GM23338 (cell line): ENCODE measurements around the gene ATP6V0A4. TPM values are rescaled to one million over a fixed set of nuclear protein-coding genes. Genes with fewer than 3 reads are reported as not detected.

Experiments
- ATAC-seq: fragments of 200-7000 bp; cut with Tn5 transposase; 3 replicates; pipeline ENCODE4 v1.9.1; 2020
- DNase-seq: peaks from one replicate; pipeline ENCODE4 v3.0.0-alpha.2; 2015; ENCODE audit warnings: low spot score
- H2AFZ ChIP-seq: fragments of 200-600 bp; sonication (generic); 2 replicates; pipeline ENCODE4 v1.8.0; 2016; ENCODE audit warnings: antibody characterized with exemption, mild to moderate bottlenecking, moderate library complexity
- H3F3A ChIP-seq: fragments of 200-600 bp; sonication (generic); replicated peaks from 2 replicates; pipeline ENCODE4 v1.8.0; 2017; ENCODE audit warnings: antibody characterized with exemption, mixed run types, low read depth
- H3K27ac ChIP-seq: fragments of 200-600 bp; sonication (generic); 2 replicates; pipeline ENCODE4 v1.6.1; 2016; ENCODE audit warnings: low read depth
- H3K27me3 ChIP-seq: fragments of 200-600 bp; sonication (generic); 2 replicates; pipeline ENCODE4 v1.8.0; 2016; ENCODE audit warnings: mild to moderate bottlenecking, mixed run types, moderate library complexity; ENCODE audit not compliant: insufficient read depth
- H3K36me3 ChIP-seq: fragments of 200-600 bp; sonication (generic); 2 replicates; pipeline ENCODE4 v1.8.0; 2016; ENCODE audit warnings: mild to moderate bottlenecking; ENCODE audit not compliant: insufficient read depth
- H3K4me1 ChIP-seq: fragments of 200-600 bp; sonication (generic); 2 replicates; pipeline ENCODE4 v1.8.0; 2016; ENCODE audit warnings: mild to moderate bottlenecking, moderate library complexity; ENCODE audit not compliant: insufficient read depth
- H3K4me2 ChIP-seq: fragments of 200-600 bp; sonication (generic); 2 replicates; pipeline ENCODE4 v1.7.1; 2017; ENCODE audit warnings: mixed run types
- H3K4me3 ChIP-seq: fragments of 200-600 bp; sonication (generic); 2 replicates; pipeline ENCODE4 v1.6.1; 2016; ENCODE audit warnings: mixed run types
- H3K79me2 ChIP-seq: fragments of 200-600 bp; sonication (generic); replicated peaks from 2 replicates; pipeline ENCODE4 v1.8.0; 2017; ENCODE audit warnings: mild to moderate bottlenecking; ENCODE audit not compliant: insufficient read depth
- H3K9me2 ChIP-seq: fragments of 200-600 bp; sonication (generic); 2 replicates; pipeline ENCODE4 v1.8.0; 2017; ENCODE audit not compliant: insufficient read depth
- H4K20me1 ChIP-seq: fragments of 200-600 bp; sonication (generic); replicated peaks from 2 replicates; pipeline ENCODE4 v1.8.0; 2017; ENCODE audit warnings: mild to moderate bottlenecking; ENCODE audit not compliant: insufficient read depth
- H3K27ac Mint-ChIP-seq: 2 replicates; pipeline ENCODE4 v1.8.0; 2020; ENCODE audit warnings: inconsistent platforms, mild to moderate bottlenecking, moderate library complexity, mixed read lengths
- H3K27me3 Mint-ChIP-seq: 3 replicates; pipeline ENCODE4 v1.8.0; 2022; ENCODE audit warnings: low read depth, mild to moderate bottlenecking, moderate library complexity, mixed read lengths, inconsistent platforms; ENCODE audit not compliant: insufficient read depth, poor library complexity
- H3K36me3 Mint-ChIP-seq: 3 replicates; pipeline ENCODE4 v1.8.0; 2021; ENCODE audit warnings: low read depth, mild to moderate bottlenecking, inconsistent platforms, moderate library complexity, mixed read lengths
- H3K4me1 Mint-ChIP-seq: 3 replicates; pipeline ENCODE4 v1.8.0; 2020; ENCODE audit warnings: mild to moderate bottlenecking, inconsistent platforms, mixed read lengths
- H3K4me3 Mint-ChIP-seq: 3 replicates; pipeline ENCODE4 v1.8.0; 2021; ENCODE audit warnings: moderate library complexity, mild to moderate bottlenecking, inconsistent platforms, mixed read lengths
- H3K9me3 Mint-ChIP-seq: 3 replicates; pipeline ENCODE4 v1.8.0; 2020; ENCODE audit warnings: moderate library complexity, mild to moderate bottlenecking, inconsistent platforms, mixed read lengths
- EZH2phosphoT487 ChIP-seq: fragments of 200-600 bp; sonication (generic); IDR thresholded peaks from one replicate; pipeline ENCODE4 v1.8.1; 2018; ENCODE audit warnings: antibody characterized with exemption; ENCODE audit not compliant: unreplicated experiment
- JUNB ChIP-seq: IDR thresholded peaks from one replicate; pipeline ENCODE4 v1.6.1; 2016; ENCODE audit warnings: antibody characterized with exemption; ENCODE audit not compliant: unreplicated experiment
- POLR2AphosphoS5 ChIP-seq: IDR thresholded peaks from 2 replicates; pipeline ENCODE4 v1.6.1; 2016; ENCODE audit warnings: antibody characterized with exemption, low read depth
- ZNF114 ChIP-seq: fragments of 250-450 bp; sonication (Bioruptor Pico); IDR thresholded peaks from 2 replicates; pipeline ENCODE4 v1.5.0; 2020; ENCODE audit warnings: mild to moderate bottlenecking, moderate library complexity
- ZNF331 ChIP-seq: fragments of 250-450 bp; sonication (Bioruptor Pico); IDR thresholded peaks from 2 replicates; pipeline ENCODE4 v1.5.0; 2020; ENCODE audit warnings: low read depth, mild to moderate bottlenecking, moderate library complexity
- polyA plus RNA-seq: library from polyadenylated mRNA; unstranded; fragments of >200 nt; fragmentation: Nextera tagmentation; extraction: Ambion mirVana; gene quantifications from 2 replicates; pipeline ENCODE4 v1.2.1, GENCODE V29; 2016
- total RNA-seq: library from RNA; depleted of rRNA; stranded (reverse); fragments of >200 nt; shearing (Covaris generic); gene quantifications from 2 replicates; pipeline ENCODE4 v1.2.3, GENCODE V29; 2014
- TF ChIP-seq, protein P1 (sequence below), 2 experiments: fragments of 200-600 bp in 1 of 2; sonication (generic) in 1 of 2; conservative IDR thresholded peaks; 2 replicates each; pipeline versions ENCODE4 v1.5.1 to v1.6.1; 2016 to 2017; ENCODE audit warnings: antibody characterized with exemption in 2 of 2, low read depth in 2 of 2, mild to moderate bottlenecking in 2 of 2, moderate library complexity in 1 of 2
- TF ChIP-seq, protein P2 (sequence below): IDR thresholded peaks from one replicate; pipeline ENCODE4 v1.6.1; 2018; ENCODE audit warnings: antibody characterized with exemption; ENCODE audit not compliant: unreplicated experiment
- TF ChIP-seq, protein P3 (sequence below): IDR thresholded peaks from 2 replicates; pipeline ENCODE4 v1.6.1; 2016; ENCODE audit warnings: antibody characterized with exemption
- TF ChIP-seq, protein P4 (sequence below): fragments of 250-450 bp; sonication (Bioruptor Pico); IDR thresholded peaks from 2 replicates; pipeline ENCODE4 v1.5.0; 2020; ENCODE audit warnings: mild to moderate bottlenecking, moderate library complexity

ATP6V0A4 gene
- total and polyA plus RNA-seq, 2 experiments from 2014 or later, result 0.10 to 1.3 TPM

DNA sequence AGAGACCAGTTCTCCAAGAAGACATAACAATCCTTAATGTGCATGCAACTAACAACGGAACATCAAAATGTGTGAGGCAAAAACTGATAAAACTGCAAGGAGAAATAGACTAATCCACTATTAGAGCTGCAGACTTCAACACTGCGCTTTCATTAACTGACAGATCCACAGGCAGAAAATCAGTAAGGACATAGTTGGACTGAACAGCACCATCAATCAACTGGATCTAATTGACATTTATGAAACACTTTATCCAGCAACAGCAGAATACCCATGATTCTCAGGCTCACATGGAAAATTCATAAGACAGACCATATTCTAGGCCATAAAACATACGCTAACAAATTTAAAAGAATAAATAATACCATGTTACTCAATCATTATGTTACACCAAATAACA lies 21.6 kb upstream of the ATP6V0A4 start (continued):
- TF ChIP-seq, protein P1, sequence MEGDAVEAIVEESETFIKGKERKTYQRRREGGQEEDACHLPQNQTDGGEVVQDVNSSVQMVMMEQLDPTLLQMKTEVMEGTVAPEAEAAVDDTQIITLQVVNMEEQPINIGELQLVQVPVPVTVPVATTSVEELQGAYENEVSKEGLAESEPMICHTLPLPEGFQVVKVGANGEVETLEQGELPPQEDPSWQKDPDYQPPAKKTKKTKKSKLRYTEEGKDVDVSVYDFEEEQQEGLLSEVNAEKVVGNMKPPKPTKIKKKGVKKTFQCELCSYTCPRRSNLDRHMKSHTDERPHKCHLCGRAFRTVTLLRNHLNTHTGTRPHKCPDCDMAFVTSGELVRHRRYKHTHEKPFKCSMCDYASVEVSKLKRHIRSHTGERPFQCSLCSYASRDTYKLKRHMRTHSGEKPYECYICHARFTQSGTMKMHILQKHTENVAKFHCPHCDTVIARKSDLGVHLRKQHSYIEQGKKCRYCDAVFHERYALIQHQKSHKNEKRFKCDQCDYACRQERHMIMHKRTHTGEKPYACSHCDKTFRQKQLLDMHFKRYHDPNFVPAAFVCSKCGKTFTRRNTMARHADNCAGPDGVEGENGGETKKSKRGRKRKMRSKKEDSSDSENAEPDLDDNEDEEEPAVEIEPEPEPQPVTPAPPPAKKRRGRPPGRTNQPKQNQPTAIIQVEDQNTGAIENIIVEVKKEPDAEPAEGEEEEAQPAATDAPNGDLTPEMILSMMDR (conservative IDR thresholded peaks at IDR 0.05; ENCODE audit: low read depth in 2 of 2), result no peak
- TF ChIP-seq, protein P2, sequence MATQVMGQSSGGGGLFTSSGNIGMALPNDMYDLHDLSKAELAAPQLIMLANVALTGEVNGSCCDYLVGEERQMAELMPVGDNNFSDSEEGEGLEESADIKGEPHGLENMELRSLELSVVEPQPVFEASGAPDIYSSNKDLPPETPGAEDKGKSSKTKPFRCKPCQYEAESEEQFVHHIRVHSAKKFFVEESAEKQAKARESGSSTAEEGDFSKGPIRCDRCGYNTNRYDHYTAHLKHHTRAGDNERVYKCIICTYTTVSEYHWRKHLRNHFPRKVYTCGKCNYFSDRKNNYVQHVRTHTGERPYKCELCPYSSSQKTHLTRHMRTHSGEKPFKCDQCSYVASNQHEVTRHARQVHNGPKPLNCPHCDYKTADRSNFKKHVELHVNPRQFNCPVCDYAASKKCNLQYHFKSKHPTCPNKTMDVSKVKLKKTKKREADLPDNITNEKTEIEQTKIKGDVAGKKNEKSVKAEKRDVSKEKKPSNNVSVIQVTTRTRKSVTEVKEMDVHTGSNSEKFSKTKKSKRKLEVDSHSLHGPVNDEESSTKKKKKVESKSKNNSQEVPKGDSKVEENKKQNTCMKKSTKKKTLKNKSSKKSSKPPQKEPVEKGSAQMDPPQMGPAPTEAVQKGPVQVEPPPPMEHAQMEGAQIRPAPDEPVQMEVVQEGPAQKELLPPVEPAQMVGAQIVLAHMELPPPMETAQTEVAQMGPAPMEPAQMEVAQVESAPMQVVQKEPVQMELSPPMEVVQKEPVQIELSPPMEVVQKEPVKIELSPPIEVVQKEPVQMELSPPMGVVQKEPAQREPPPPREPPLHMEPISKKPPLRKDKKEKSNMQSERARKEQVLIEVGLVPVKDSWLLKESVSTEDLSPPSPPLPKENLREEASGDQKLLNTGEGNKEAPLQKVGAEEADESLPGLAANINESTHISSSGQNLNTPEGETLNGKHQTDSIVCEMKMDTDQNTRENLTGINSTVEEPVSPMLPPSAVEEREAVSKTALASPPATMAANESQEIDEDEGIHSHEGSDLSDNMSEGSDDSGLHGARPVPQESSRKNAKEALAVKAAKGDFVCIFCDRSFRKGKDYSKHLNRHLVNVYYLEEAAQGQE, result no peak
- TF ChIP-seq, protein P3, sequence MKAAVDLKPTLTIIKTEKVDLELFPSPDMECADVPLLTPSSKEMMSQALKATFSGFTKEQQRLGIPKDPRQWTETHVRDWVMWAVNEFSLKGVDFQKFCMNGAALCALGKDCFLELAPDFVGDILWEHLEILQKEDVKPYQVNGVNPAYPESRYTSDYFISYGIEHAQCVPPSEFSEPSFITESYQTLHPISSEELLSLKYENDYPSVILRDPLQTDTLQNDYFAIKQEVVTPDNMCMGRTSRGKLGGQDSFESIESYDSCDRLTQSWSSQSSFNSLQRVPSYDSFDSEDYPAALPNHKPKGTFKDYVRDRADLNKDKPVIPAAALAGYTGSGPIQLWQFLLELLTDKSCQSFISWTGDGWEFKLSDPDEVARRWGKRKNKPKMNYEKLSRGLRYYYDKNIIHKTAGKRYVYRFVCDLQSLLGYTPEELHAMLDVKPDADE, result no peak
- TF ChIP-seq ZNF331 (CRISPR knock-in tag), result no peak
- no peak for TF ChIP-seq EZH2phosphoT487

DNA sequence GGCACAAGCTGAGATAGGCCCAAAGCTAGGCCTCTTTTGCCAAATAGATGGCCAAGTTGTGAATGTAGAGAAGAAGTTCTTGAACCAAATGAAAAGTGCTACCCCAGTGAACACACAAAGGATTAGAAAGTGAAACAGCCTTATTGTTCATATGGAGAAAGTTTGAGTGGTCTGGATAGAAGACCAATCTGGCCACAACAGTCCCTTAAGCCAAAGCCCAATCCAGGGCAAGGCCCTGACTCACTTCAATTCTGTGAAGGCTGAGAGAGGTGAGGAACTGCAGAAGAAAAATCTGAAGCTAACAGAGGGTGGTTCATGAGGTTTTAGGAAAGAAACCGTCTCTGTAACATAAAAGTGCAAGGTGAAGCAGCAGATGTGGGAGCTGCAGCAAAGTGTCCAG lies 18.7 kb upstream of the ATP6V0A4 start:
- H4K20me1 ChIP-seq, result no peaks in the 10 kb centered on the region
- no peaks in the 10 kb centered on the region for H3F3A ChIP-seq
- TF ChIP-seq, protein P4, sequence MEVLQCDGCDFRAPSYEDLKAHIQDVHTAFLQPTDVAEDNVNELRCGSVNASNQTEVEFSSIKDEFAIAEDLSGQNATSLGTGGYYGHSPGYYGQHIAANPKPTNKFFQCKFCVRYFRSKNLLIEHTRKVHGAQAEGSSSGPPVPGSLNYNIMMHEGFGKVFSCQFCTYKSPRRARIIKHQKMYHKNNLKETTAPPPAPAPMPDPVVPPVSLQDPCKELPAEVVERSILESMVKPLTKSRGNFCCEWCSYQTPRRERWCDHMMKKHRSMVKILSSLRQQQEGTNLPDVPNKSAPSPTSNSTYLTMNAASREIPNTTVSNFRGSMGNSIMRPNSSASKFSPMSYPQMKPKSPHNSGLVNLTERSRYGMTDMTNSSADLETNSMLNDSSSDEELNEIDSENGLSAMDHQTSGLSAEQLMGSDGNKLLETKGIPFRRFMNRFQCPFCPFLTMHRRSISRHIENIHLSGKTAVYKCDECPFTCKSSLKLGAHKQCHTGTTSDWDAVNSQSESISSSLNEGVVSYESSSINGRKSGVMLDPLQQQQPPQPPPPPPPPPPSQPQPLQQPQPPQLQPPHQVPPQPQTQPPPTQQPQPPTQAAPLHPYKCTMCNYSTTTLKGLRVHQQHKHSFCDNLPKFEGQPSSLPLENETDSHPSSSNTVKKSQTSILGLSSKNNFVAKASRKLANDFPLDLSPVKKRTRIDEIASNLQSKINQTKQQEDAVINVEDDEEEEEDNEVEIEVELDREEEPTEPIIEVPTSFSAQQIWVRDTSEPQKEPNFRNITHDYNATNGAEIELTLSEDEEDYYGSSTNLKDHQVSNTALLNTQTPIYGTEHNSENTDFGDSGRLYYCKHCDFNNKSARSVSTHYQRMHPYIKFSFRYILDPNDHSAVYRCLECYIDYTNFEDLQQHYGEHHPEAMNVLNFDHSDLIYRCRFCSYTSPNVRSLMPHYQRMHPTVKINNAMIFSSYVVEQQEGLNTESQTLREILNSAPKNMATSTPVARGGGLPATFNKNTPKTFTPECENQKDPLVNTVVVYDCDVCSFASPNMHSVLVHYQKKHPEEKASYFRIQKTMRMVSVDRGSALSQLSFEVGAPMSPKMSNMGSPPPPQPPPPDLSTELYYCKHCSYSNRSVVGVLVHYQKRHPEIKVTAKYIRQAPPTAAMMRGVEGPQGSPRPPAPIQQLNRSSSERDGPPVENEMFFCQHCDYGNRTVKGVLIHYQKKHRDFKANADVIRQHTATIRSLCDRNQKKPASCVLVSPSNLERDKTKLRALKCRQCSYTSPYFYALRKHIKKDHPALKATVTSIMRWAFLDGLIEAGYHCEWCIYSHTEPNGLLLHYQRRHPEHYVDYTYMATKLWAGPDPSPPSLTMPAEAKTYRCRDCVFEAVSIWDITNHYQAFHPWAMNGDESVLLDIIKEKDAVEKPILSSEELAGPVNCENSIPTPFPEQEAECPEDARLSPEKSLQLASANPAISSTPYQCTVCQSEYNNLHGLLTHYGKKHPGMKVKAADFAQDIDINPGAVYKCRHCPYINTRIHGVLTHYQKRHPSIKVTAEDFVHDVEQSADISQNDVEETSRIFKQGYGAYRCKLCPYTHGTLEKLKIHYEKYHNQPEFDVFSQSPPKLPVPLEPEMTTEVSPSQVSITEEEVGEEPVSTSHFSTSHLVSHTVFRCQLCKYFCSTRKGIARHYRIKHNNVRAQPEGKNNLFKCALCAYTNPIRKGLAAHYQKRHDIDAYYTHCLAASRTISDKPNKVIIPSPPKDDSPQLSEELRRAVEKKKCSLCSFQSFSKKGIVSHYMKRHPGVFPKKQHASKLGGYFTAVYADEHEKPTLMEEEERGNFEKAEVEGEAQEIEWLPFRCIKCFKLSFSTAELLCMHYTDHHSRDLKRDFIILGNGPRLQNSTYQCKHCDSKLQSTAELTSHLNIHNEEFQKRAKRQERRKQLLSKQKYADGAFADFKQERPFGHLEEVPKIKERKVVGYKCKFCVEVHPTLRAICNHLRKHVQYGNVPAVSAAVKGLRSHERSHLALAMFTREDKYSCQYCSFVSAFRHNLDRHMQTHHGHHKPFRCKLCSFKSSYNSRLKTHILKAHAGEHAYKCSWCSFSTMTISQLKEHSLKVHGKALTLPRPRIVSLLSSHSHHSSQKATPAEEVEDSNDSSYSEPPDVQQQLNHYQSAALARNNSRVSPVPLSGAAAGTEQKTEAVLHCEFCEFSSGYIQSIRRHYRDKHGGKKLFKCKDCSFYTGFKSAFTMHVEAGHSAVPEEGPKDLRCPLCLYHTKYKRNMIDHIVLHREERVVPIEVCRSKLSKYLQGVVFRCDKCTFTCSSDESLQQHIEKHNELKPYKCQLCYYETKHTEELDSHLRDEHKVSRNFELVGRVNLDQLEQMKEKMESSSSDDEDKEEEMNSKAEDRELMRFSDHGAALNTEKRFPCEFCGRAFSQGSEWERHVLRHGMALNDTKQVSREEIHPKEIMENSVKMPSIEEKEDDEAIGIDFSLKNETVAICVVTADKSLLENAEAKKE (CRISPR knock-in tag), result no peak
- TF ChIP-seq ZNF114, result no peak
- no peak for TF ChIP-seq JUNB
- TF ChIP-seq, protein P3, result no peak
- no peak for TF ChIP-seq POLR2AphosphoS5
- no peak for ATAC-seq
- no peak for DNase-seq
- no peak overlapping the region for H3K4me3 Mint-ChIP-seq
- no peak overlapping the region for H3K4me3 ChIP-seq
- no peak overlapping the region for H3K4me2 ChIP-seq
- peaks cover 3% of the 10 kb centered on the region for H3K27me3 Mint-ChIP-seq
- no peaks in the 10 kb centered on the region for H3K79me2 ChIP-seq
- H3K27ac Mint-ChIP-seq, result no peak overlapping the region
- no peaks in the 10 kb centered on the region for H3K27me3 ChIP-seq
- H3K9me2 ChIP-seq, result 0 out of 2 replicates have a peak, but pooled peaks cover 3% of the 10 kb centered on the region
- H2AFZ ChIP-seq, result no peak overlapping the region
- H3K4me1 Mint-ChIP-seq, result peaks cover 9% of the 10 kb centered on the region; the same call in 2 of the 3 replicates
- no peaks in the 10 kb centered on the region for H3K36me3 Mint-ChIP-seq
- H3K27ac ChIP-seq, result no peak overlapping the region
- no peaks in the 10 kb centered on the region for H3K4me1 ChIP-seq
- no peaks in the 10 kb centered on the region for H3K9me3 Mint-ChIP-seq
- no peaks in the 10 kb centered on the region for H3K36me3 ChIP-seq
